HK-2 (cell line): ENCODE data around the gene IGSF9.
A peak's percentile ranks its signal among the peaks of the same experiment; 100 is the strongest.

Experiments
- DNase-seq: peaks from one replicate; pipeline ENCODE4 v3.0.0-alpha.2; 2018; ENCODE audit not compliant: unreplicated experiment

IGSF9 gene

DNA sequence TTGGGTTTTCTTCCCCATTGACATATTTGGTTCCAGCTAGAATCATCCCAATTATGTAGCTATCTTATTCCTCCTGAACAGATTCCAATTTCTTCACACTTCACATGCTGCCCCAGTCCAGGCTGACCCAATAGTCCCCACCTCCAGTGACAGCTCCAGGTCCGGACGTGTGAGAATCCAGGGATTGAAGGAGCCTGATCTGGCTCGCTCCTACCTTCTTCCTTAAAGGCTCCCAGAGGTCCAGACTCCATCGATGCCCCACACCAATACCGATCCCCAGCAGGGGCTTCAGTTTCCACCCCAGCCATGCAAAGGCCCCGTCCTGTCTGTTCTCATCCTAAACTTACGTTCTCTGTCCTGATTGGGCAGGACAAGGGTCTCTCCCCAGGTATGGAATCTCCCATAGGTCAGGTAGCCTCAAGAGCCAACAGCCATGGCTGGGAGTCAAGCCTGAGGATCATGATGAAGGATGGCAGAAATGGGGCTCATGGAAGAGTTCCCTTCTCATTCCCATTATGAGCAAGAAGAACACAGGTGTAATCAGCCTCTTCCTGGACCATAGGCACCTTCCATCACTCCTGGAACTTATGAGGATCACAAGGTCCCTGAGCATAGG lies 29.0 kb upstream of the IGSF9 start:
- DNase-seq = no peak

DNA sequence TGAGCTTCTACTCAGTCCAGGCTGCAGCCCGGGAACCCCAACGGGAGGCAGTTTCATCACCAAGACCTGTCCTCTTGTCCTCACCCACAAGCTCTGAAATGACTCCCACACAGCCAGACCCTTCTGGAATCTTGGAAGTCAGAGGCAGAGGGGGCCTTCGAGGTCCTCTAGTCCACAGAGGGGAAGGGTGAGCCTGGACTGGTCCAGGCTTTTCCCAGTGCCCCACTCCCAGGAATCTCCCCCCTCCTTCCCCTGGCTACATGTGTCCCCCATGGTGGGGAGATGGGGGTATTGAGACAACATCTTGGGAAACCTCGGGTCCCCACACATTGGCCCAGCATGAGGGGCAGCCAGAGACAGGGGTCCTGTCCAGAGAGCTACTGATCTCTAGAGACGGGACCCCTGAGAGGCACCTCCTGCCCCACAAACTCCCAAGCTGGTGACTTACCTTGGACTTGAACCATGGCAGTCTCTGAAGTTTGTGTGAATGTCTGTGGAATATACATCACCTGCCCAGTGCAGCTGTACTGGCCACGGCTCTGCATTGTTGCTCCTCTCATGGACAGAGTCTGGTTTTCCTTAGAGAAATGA lies 28.0 kb upstream of the IGSF9 start:
- no peak for DNase-seq

DNA sequence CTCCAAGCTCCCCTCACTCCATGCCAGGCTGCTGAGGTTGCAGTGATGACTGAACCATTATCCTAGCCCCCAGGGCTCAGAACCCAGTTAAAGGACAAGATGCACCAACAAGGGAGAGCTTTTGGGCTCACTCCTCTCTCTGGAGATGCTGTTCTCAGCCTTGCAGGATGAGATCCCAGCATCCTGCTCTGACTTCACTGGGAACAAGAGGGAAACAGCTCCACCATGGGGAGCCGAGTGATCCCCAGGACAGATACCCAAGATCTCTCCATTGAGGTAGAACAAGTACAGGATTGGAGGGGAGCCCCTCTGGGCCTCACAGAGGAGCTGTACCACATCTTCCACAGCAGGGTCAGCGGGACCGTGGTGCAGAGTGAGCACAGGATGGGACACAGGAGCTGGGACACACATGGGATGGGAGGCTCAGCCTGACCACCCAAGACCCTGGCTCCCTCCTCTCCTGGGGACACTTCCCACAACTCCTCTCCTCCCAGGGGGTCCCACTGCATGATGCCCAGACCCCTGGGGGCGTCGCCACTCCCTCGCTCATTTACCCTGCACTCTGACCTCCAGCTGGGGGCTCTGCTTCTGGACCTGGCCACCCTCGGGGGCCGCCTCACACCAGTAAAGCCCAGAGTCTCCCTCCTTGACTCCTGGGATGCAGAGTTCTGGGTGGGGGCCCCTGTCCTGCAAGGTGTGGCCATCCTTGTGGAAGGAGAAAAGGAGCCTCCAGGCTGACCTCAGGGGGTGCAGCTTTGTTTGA lies 27.2 kb upstream of the IGSF9 start:
- no peak for DNase-seq

DNA sequence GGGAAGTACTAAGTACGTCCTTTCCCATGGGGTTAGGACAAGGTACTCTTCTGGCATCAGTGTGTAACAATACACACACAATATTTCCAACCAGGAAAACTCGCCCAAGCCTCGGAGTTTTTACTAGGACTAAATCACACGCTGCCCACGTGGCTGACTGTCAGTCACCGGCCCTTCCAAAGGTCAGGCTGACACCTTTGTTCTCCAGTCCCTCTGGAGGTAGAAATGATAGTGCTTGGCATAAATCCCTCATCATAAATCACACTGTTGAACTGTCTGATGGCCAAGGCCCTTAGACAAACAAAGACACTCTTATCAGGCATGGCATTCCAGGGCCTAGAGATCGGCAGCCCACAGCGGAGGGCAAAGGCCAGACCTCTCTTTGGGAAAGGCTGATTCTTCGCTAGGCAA lies 25.5 kb upstream of the IGSF9 start:
- no peak for DNase-seq

DNA sequence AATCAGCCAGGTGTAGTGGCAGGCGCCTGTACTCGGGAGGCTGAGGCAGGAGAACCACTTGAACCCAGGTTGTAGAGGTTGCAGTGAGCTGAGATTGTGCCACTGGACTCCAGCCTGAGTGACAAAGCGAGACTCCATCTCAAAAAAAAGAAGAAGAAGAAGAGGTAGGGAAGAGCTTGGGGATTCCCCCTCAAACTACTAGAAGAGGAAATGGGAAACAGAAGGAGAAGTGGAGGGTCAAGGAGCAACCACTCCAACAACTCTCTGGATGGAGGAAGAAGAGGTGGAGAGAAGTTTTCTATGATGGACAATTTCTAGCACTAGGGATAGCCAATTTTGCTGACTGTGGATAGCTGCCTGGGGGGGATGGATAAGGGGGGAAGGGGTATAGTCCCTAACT lies 23.5 kb upstream of the IGSF9 start:
- no peak for DNase-seq

DNA sequence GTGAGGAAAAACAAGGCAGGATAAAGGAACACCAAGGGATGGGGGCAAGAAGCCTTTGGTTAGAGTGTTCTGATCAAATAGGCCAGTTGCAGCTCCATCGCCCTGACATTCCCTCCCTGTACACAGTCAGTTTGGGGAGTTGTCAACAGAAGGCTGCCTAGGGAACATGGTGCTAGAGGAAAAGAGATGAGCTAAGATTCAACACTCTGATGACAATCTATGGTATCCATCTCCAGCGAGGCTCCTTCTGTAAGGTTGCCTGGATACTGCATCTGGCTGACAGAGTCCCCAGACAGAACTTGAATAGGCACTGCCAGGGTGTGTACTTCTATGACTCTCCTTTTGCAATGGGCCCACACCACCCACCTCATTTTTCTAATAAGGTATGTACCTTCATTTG lies 19.9 kb upstream of the IGSF9 start:
- DNase-seq = no peak

DNA sequence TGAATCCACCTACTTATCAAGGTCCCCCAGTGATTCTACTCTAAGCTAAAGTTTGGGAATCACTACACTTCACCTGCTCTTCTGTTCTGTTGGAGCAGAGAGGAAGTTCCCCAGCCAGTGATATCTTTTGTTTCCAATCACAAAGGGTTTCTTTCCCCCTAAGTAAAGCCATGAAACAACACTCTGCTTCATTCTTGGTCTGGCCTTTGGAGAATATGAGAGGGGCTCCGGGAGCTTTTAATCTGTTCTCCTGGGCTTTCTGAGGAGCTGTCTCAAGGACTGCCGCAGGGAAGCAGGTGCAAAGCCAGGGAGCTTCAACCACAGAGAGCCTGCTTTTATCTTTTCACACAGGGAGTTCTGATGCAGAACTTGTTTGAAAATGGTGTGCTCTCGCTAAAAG lies 18.7 kb upstream of the IGSF9 start:
- no peak for DNase-seq

DNA sequence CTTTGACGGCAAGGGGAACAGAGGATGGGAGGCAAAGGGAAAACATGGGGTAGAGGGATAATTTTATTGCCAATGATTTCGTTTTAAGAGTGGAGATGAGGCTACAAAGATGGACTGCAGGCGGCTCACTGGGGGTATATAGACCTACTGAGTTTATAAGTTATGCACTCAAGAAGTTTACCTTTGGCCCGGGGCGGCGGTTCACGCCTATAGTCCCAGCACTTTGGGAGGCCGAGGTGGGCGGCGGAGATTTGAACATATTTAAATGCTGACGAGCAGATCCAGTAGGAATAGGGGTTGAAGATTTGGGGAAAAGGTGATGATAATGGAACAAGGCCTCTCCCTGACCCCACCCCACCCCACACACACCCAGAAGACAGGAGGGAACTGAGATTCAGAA lies 16.8 kb upstream of the IGSF9 start:
- DNase-seq = no peak

DNA sequence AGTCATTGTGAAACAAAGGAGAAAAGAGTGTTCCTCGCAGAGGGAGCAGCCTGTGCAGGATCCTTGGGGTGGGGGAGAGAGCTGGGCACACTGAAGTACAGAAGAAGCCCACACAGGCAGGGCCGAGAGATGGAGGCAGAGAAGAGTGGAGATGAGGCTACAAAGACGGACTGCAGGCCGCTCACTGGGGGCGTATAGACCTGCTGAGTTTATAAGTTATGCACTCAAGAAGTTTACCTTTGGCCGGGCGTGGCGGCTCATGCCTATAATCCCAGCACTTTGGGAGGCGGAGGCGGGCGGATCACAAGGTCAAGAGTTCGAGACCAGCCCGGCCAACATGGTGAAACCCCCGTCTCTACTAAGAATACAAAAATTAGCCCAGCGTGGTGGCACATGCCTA lies 16.2 kb upstream of the IGSF9 start:
- DNase-seq = no peak

DNA sequence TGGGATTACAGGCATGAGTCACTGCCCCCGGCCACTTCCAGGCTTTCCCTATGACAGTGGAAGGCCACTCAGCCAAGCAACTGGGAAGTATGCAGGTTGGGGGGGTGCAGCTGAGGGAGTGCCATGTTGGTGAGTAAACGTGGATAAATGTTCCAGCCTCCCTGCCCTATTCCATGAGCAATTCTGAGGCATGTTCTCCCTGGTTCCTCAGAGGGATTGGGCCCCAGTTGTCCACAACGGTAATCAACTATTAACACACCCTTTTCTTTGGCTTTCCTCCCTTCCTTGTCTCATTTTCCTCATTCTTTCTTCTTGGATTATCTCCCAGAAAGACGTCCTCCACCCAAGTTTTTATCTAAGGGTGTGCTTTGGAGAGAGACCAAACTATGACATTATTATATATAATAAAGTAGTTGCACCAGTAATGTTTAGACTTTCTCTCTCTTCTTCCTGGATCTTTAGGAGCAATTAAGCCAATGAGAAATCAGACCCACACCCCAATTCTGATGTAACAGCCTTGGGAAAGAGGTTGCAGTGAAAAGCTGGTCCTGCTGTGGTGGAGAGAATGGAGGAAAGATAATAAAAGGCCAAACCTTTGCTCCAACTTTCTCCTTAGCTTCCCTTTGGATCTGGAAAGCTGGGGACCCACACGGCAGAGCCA lies 15.4 kb upstream of the IGSF9 start:
- DNase-seq = peak; percentile 22

DNA sequence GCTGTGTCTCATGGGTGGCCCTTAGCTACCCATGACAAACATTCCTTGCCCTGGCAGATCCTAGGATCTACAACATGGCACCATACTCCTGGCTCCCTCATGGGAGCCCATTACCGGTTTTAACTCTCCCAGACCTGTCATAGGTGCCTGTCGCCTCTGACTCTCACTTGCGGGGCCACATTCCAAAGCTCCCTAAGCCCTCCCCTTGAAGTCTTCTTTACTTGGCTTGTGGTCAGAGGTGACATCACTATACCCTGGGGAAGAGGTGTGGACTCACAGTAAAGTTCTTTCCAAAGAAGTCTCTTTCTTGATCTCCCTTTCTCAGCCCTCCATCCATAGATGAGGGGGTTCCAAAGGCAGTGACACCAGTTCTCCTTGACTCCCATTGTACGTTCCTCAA lies 14.0 kb upstream of the IGSF9 start:
- no peak for DNase-seq

DNA sequence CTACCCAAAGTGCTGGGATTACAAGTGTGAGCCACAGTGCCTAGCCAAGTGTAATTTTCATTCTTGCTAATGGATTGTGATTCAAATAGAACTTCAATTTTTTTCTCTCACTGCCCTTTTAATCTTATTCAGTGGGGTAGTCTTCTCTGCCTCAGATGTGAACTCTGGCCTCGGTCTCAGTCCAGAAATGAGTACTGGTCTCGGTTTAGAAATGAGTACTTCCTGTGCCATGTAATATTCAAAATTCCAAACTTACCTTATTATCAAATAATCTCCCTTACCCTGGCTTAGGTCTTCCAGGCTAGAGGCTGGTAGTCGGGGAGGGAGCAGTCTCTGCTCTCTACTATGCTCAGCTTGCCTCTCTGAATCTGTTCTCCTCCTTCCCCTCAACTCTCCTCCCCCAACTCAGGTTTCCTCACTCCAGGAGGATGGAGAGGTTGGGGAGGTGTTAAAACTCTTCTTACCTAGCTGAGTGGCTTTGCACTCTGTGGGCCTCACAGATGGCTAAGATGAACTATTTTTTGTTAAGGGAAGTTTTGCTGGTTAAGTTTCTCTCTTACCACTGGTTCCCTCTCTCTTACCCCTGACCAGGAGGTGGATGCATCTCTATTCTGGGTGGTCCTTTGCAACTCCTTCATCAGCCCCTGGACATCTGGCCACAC lies 13.4 kb upstream of the IGSF9 start:
- no peak for DNase-seq

DNA sequence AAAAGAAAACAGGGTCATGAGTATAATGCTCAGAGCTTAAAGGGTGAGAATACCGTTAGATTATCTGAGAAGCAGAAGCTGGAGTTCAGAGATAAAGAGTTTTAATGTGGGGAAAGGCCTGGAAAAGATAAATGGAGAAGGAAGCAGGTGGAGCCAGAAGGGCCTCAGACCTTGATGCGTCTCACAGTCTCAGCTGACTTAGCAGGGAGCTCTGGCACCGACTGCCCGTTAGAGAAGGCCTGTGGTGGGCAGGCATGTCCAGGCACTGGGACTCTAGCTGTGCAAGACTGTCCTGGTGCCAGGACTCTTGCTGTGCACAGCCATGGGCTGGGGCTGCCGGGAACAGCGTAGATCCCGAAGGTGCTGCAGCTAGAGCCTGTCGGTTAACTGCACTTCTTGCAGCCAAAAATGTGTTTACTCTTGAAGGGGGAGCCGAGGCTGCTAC lies 12.4 kb upstream of the IGSF9 start:
- DNase-seq = no peak

DNA sequence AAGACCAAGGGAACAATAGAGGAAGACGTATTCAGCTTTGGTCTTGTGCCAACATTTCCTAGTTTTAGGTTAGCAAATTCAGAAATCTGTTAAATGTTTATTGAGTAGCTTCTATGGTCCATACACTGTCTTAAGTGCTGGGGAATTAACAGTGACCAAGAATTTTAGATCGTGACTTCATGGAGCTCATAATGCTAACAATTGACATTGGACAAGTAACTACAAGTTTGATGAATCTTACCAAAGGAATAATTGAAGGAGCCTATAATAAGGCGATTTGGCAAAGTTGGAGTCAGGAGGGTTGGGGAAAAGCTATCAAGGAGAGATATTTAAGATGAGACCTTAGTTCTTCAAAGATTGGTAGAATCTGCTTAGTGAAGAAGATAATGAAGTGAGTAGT lies 10.0 kb upstream of the IGSF9 start:
- DNase-seq = no peak

DNA sequence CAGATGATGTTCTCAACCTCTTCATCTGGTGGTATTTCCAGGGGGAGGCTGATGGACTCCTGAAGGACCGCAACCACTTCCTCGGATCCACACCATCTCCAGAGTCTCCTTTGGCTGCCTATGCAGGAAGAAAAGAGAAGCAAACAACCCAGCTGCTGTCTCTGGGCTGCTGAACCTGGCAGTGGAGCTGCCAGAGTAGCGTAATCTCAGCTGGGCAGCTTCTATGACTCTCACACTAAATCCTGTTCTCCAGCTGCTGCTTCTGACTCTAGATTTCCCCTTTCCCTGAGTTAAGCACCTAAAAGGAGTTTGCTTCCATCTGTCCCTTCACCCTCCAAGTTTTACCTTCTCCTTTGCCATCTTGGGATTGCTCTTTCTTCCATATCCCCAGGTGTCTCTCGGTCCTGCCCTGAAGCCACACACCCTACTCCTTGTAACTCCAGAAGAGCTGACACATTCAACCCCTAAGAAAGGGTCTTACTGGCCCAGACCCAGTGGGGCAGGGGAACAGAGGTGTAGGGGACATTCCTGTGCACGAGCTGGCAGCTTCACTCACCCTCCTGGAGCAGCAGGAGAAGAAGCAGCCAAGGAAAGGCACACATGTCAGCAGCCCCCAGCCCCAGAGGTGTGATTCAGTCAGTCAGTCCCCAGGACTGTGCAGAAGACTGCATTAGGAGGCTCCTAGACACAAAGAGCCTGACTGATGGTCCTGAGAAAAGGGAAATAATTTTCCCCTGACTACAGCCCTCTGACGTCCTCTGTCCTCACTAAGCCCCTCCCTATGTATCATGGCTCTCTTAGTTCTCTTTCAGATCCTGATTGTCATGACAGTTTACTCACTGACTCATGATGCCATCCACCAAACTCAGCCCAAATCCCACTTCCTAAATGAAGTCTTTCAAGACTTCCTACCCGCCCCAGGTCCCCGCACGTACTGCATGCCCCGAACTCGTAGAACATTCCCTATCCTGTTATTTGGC lies 8.4 kb upstream of the IGSF9 start, which contains the start of gene SLAMF9:
TSS of gene SLAMF9 (minus strand) at position 702 of the 980 bp plus-strand sequence. CDS start at position 602, 100 bp downstream.
- no peak for DNase-seq

DNA sequence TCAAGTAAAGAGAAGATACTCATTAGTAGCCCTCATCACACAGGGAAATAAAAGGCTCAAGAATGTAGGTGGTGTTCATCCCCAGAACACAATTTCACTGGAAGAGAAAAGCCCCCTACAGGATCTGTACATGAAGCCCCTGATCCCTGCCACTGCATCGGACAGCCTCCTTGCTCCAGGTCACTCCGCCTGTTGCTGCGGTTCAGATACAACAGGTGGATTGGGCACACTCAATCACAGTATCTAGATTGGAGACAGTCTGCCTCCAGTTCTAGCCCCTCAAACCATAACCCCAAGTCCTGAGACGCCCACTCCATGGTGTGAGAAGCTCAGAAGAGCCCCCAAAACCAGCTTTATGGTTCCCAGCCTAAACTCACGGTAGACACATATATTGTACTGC lies 7.5 kb upstream of the IGSF9 start:
- DNase-seq = no peak

DNA sequence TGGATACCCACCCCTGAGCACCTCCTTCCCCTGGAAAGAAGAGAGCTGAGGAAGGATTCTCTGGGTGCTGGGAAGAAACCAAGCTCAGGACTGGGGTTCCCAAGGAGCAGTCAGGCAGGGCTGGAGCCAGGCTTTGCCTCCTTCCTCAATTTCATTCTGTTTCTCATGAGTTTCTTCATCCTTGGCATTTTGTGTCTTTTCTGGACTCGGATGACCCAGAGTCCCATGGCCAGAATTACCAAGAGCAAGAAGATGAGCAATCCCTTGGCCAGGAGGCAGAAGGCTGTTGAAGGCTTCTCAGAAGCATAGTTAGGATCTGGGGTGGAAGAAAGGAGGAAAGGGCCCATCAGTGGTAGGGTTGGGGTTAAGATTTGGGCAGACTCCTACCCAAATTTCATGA lies 6.1 kb upstream of the IGSF9 start:
- no peak for DNase-seq

DNA sequence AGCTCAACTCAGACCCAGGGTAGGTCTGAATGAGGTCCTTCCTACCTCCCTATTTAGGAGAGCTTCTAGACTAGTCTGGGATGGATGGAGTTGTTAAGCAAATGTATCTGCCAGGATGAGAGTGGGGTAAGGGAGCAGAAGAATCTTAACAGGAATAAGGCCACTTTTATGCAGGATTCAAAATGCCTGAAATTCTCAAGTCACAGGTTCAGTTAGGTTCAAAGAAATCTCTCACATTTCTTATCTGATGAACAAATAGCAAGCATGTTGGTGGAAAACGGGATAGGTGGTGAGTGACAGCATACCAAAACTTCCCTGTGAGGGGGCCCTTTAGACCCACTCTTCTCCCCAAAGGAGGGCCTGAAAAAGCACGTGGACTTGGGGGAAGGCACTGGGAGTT lies 5.6 kb upstream of the IGSF9 start:
- no peak for DNase-seq

DNA sequence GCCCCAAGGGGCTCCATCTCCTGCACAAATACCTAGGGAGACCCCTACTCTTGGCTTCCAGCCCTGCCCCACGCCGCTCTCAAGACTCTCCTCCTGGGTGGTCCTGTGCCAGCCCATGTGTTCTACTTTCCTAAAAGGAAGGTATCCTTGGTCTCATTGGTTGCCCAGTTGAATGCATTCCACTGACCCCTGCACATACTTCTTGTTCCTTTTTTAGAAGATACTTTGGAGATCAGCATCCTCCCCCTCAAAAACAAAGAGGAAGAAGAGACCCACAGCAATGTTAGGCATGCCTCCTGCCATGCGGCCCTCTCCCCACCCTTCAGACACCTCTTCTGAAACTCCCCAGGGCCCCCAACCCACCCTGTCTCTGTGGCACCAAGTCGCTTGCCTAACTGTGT lies 4.6 kb upstream of the IGSF9 start:
- no peak for DNase-seq

DNA sequence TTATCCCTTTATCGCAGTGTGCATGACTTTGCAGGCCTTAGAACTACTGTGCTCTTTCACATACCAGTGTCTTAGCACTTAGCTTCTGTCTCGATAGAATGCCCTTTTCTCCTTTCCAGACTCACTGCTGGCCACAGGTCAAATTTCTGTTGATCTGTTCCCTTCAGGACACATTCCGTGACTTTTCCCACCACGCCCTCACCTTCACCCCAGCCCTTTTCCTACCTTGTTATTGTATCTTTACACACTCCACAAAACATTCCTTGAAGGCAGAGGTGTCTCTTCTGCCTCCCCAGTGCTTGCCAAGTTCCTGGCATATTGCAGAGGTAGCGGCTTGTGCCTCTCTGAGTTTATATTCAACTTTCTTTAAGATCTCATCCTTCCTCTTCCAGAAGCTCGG lies 3.7 kb upstream of the IGSF9 start:
- DNase-seq = no peak

DNA sequence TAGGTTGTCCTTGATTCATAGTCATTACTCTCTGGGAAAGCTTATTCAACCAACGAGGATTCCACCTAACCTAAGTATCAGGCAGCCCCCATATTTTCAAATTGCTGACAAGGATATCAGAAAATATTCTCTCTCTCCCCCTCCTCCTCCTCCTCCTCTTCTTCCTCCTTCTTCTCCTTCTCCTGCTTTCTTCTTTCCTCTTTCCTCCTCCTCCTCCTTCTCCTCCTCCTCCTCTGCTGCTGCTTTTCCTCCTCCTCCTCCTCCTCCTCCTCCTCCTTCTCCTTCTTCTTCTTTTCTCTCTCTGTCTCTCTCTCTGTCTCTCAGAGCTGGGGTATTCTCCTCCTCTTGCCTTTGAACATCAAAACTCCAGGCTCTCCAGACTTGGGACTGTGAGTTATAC lies 2.5 kb upstream of the IGSF9 start:
- no peak for DNase-seq
